ENCODE data around the gene WDR59.

- TF ChIP-seq, protein P1, sequence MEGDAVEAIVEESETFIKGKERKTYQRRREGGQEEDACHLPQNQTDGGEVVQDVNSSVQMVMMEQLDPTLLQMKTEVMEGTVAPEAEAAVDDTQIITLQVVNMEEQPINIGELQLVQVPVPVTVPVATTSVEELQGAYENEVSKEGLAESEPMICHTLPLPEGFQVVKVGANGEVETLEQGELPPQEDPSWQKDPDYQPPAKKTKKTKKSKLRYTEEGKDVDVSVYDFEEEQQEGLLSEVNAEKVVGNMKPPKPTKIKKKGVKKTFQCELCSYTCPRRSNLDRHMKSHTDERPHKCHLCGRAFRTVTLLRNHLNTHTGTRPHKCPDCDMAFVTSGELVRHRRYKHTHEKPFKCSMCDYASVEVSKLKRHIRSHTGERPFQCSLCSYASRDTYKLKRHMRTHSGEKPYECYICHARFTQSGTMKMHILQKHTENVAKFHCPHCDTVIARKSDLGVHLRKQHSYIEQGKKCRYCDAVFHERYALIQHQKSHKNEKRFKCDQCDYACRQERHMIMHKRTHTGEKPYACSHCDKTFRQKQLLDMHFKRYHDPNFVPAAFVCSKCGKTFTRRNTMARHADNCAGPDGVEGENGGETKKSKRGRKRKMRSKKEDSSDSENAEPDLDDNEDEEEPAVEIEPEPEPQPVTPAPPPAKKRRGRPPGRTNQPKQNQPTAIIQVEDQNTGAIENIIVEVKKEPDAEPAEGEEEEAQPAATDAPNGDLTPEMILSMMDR (IDR thresholded peaks at IDR 0.05; ENCODE audit: extremely low read depth in 1 of 2, insufficient read depth in 1 of 2, low read depth in 1 of 2, low read length in 2 of 2) = no peak
- no peak for TF ChIP-seq POLR2A (IDR thresholded peaks at IDR 0.05; ENCODE audit: low read depth, low read length)
- no peak for TF ChIP-seq POLR2AphosphoS5 (IDR thresholded peaks at IDR 0.05; ENCODE audit: insufficient read depth, low read depth, low read length)
These were observed 113.3 kb downstream of the WDR59 start for GRCh38 chr16:74871608-74872007.
